T-helper 2 cell treated with Interferon-gamma antibody and Interleukin-4, amounts not matched to agents 5 μg/mL and 100 μg/mL, for 36 hours (primary cell): ENCODE measurements around the gene PRR5.

Experiments
- DNase-seq: peaks from one replicate; pipeline ENCODE4 v3.0.0; 2021; ENCODE audit warnings: low spot score
- H3K27ac Mint-ChIP-seq: one replicate; pipeline ENCODE4 v1.8.0; 2021; ENCODE audit warnings: mild to moderate bottlenecking, mixed read lengths
- H3K27me3 Mint-ChIP-seq: one replicate; pipeline ENCODE4 v1.8.0; 2021; ENCODE audit warnings: low read depth, mixed read lengths
- H3K36me3 Mint-ChIP-seq: one replicate; pipeline ENCODE4 v1.8.0; 2021; ENCODE audit warnings: low read depth, mixed read lengths
- H3K4me1 Mint-ChIP-seq: one replicate; pipeline ENCODE4 v1.8.0; 2021; ENCODE audit warnings: low read depth, mixed read lengths
- H3K4me3 Mint-ChIP-seq: one replicate; pipeline ENCODE4 v1.8.0; 2022; ENCODE audit warnings: mild to moderate bottlenecking, moderate library complexity, mixed read lengths
- H3K9me3 Mint-ChIP-seq: one replicate; pipeline ENCODE4 v1.8.0; 2021; ENCODE audit warnings: mixed read lengths

The PRR5 gene

DNA sequence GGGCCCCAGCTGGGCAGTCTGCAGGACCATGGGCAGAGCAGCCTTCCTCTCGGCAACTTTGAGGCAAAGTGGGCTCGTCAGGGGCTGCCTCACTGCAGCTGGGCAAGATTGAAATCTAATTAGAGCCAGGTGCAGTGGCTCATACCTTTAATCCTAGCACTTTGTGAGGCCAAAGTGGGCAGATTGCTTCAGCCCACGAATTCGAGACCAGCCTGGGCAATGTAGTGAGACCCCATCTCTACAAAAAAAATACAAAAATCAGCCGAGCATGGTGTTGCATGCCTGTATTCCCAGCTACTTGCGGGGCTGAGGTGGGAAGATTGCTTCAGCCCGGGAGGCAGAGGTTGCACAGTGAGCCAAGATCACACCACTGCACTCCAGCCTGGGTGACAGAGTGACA, 84.6 kb downstream of the PRR5 start:
- DNase-seq, result no peak
- H3K4me3 Mint-ChIP-seq, result no peak overlapping the region
- no peaks in the 10 kb centered on the region for H3K27me3 Mint-ChIP-seq
- H3K36me3 Mint-ChIP-seq, result no peaks in the 10 kb centered on the region
- H3K9me3 Mint-ChIP-seq, result no peaks in the 10 kb centered on the region
- no peaks in the 10 kb centered on the region for H3K4me1 Mint-ChIP-seq
- H3K27ac Mint-ChIP-seq, result no peak overlapping the region
